Measurements from ENCODE around the gene NAP1L1.
"Not testable (repeated sequence)": the region's sequence is repeated elsewhere in the genome, so short reads cannot be mapped to it uniquely, and the experiment has no call there.

The NAP1L1 gene

DNA sequence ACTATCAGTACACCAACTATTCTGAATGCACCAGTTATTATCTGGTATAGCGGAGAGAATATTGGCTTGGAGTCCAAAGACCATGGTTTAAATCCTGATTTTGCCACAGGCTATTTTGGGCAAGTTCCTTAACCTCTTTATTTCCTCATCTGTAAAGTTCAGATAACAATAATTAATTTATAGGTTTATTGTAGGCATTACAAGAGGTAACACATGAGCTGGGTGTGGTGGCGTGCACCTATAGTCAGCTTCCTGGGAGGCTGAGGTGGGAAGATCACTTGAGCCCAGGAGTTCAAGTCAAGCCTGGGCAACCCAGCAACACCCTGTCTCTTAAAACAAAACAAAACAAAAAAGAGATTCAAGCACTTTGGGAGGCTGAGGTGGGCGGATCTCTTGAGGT, 76.1 kb downstream of the NAP1L1 start:
- in situ Hi-C loops (cut with HindIII; ENCODE audit: low pct_ligation_motif_present, low pct_unique_long_range_greater_than_20kb, low sequenced_read_pairs): no loop called here
- DNase-seq: no peak

DNA sequence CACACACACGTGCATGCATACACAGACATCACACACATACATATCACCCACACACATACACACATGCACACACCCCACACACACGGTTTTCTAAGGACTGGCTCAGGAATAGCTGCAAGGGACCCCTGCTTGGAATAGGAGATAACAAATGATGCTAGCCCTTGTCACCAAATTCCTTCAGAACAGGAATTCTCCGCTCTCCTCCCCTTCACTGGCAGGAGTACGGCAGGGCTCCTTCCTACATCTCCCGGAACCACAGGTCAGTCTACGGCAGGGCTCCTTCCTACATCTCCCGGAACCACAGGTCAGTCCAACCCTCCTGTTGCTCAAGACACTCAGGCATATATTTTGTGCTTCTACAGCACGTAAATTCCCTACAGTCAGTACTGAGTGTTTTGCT, 76.8 kb downstream of the NAP1L1 start:
- DNase-seq: no peak
- in situ Hi-C loops (cut with HindIII; ENCODE audit: low pct_ligation_motif_present, low pct_unique_long_range_greater_than_20kb, low sequenced_read_pairs): no loop called here

DNA sequence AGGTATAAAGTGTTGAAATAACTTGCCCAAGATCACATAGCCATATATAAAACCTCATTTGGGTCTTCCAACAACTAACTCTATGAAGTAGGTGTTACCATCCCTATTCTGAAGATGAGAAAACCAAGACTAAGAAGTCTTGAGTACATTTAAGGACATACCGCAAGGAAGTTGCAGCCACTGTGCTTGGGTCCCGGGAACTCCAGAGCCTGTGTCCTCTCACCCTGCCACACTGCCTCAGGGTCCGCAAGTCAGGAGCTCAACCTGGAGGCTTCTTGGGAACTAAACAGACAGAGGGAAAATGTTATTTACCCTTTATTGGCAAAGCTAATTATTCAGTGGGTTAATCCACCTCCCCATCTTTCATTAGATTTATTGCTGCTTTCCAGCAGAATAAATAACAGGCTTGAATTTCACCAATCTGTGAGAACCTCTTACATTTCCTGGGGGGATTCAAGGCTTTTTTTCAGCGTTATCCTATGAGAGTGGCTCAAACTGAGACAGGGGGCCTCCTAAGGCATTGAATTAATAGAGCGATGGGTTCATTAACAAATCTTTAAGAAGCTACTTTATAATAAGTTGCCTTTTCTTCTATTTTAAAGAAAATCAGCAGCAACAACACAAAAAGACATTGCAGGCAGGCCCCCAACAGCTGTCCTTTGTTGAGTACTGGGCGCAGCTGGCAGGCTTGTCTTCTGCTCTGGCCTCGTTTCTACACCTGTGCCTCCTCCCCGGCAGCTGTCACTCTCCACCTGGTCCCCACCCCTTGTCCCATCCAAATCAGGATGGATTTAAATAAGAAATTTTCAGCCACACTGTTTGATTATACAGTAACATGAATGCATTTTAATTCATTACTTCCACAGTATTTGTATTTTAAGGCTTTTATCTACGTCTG, 78.2 kb downstream of the NAP1L1 start:
- in situ Hi-C loops (cut with HindIII; ENCODE audit: low pct_ligation_motif_present, low pct_unique_long_range_greater_than_20kb, low sequenced_read_pairs): no loop called here

DNA sequence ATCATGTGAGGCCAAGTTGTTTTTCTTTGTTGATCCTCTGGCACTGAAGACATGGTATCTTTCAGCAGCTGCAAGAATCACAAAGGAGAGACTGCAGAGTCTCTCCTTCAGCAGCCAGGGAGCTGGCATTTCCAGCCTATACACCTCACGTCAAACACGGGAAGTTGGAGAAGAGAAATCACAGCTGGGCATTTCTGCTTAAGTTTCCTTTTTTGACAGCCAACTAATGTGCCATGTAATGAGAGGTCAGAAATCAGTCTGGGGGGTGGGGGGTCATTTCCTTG, 81.2 kb downstream of the NAP1L1 start:
- in situ Hi-C loops (cut with HindIII; ENCODE audit: low pct_ligation_motif_present, low pct_unique_long_range_greater_than_20kb, low sequenced_read_pairs): no loop called here
- DNase-seq: no peak

More for the DNA sequence above, 78.2 kb downstream of the NAP1L1 start:
- DNase-seq: no peak

DNA sequence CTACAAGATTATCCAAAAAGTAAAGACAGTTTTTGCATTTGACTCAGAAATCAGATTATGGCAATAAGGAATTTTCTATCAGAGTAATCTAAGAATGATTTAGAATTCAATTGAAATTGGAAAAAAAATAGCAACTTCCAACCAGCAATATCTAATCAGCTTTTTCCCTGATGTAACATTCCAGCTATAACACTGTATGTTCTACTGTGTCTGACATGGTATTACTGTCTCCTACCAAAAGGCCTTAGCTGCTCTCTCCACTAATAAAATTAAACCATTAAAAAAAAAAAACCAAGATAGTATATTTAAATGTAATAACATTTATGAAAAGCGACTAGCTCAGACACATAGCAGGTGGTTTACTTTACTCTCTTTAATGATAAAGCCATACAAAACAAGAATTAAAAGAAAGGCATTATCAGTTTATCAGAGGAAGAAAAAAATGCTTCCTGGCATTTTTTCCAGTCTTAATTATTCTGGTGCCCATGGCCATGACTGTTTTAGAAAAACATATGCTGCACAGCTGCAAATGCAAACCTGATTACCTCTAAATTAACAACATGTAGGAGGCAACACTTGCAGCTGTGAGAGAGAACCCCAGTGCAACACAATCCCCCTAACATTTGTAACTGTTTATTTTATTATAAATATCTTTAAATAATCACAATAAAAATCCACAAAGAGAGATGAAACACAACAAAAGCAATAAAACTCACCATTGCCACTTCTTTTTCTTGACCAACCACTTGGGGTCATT, 81.7 kb downstream of the NAP1L1 start:
- in situ Hi-C loops (cut with HindIII; ENCODE audit: low pct_ligation_motif_present, low pct_unique_long_range_greater_than_20kb, low sequenced_read_pairs): no loop called here
- DNase-seq: no peak

DNA sequence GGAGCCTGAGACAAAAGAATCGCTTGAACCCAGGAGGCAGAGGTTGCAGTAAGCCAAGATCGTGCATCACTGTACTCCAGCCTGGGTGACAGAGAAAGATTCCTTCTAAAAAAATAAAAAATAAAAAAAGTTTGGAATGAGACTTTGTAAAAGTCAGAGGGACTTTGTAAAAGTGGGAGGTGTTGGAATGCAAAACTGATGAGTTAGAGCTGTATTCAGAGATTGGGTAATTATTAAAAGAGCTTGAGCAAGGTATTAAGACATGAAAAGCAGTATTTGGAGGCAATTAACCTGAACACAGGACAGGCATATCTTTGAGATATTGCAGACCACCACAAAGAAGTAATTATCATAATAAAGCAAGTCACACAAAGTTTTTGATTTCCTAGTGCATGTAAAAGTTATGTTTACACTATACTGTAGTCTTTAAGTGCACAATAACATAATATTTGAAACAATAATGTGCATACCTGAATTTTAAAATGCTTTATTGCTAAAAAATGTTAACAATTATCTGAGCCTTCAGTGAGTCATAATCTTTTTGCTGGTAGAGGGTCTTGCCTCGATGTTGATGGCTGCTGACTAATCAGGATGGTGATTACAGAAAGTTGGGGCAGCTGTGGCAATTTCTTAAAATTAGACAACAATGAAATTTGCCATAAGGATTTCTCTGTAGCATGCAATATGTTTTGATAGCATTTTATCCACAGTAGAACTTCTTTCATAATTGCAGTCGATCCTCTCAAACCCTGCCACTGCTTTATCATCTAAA, 86.0 kb downstream of the NAP1L1 start:
- no peak for DNase-seq
- in situ Hi-C loops (cut with HindIII; ENCODE audit: low pct_ligation_motif_present, low pct_unique_long_range_greater_than_20kb, low sequenced_read_pairs): no loop called here

DNA sequence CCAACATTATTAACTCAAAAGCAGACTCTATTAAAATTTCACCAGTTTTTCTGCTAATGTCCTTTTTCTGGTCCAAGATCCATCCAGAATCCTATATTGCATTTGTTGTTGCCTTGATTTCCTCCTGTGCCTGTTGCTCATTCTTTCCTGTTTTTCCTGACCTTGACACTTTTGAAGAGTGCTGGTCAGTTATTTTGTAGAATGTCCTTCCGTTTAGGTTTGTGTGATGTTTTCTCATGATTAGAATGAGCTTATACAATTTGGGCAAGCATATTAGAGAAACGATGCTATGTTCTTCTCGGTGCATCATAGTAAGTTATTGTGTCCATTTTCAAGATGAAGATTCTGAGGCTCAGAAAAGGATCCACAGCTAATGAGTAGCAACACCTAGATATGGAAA, 86.8 kb downstream of the NAP1L1 start:
- no peak for DNase-seq
- in situ Hi-C loops (cut with HindIII; ENCODE audit: low pct_ligation_motif_present, low pct_unique_long_range_greater_than_20kb, low sequenced_read_pairs): no loop called here

DNA sequence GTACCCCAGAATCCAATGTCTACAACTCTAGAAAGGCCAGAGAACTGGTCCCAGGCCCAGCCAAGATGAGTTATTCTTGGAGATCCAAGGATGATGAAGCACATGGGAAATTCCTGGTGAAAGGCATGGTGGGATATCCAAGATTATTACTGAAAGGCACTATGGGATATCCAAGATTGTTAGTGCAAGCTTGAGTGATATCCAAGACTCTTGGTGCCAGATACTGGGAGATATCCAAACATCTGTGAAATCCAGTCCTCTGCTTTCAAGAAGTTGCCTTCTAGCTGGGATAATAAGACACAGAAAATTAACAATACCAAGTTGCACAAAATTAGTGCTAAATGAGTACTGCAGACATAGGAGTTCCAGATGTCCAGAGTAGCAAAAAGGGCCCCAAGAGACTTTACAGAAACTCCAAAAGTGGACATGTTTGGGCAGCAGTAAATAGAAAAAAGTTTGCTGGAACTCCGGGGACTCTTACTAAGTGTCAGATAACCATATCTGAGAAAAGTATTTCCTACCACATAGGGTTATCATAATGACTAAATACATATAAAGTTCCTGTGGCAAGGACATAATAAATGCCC, 87.5 kb downstream of the NAP1L1 start:
- in situ Hi-C loops (cut with HindIII; ENCODE audit: low pct_ligation_motif_present, low pct_unique_long_range_greater_than_20kb, low sequenced_read_pairs): no loop called here

DNA sequence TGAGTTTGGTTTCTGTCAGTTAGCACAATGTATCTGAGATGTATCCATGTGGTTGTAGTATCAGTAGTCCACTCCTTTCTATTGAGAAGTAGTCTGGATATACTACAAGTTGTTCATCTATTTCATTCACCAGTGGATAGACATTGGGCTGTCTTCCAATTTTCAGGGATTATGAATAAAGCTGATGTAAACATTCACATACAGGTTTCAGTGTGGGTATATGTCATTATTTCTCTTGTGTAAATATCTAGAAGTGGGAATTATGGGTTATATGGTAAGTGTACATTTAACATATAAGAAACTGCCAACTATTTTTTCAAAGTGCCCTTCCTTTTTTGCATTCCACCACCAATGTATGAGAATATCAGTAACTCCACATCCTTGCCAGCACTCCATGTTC, 88.8 kb downstream of the NAP1L1 start:
- DNase-seq: no peak
- in situ Hi-C loops (cut with HindIII; ENCODE audit: low pct_ligation_motif_present, low pct_unique_long_range_greater_than_20kb, low sequenced_read_pairs): no loop called here

More for the DNA sequence above, 87.5 kb downstream of the NAP1L1 start:
- DNase-seq: no peak

DNA sequence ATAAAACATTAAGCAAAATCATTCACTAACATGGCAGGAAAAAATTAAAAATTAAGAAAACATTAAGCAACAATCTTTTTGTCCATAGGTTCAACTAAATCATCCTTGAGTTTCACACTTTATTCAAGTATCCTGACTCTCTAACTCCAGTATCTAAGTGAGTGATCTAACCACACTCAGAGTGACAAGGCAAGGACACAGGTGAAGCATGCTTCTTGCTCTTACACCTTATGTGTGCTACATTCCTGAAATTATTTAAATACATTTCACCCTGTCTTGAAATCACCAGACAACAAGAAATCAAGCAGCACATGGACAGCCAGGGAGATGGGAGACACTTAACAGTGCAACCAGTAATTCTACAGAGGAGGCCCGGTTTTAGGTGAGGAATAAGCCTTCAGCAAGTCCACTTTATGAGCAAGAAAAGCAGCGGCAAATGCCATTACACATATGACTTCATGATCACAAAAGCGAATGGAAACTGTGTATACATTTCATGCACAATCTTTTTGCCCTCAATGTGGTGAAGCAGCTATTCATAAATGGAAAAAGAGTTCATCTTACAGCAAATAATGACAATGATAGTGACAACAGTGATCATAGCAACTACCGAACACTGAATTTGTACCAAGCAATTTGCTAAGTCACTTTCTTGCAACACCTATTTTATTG, 90.3 kb downstream of the NAP1L1 start:
- in situ Hi-C loops (cut with HindIII; ENCODE audit: low pct_ligation_motif_present, low pct_unique_long_range_greater_than_20kb, low sequenced_read_pairs): no loop called here
- DNase-seq: no peak

DNA sequence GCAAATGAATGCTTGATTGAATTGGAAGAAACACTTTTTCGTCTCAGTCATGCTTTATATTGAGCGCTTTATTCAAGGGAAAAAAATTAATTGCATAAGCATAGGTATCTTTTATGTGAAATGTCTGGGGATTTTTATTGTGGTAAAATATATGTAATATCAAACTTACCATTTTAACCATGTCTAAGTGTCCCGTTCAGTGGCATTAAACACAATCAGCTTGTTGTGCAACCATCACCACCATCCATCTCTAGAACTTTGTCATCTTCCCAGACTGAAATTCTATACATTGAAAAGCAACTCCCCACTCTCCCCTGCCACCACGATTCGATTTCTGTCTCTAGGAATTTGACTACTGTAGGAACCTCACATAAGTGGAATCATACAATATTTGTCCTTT, 92.7 kb downstream of the NAP1L1 start:
- DNase-seq: no peak
- in situ Hi-C loops (cut with HindIII; ENCODE audit: low pct_ligation_motif_present, low pct_unique_long_range_greater_than_20kb, low sequenced_read_pairs): no loop called here

DNA sequence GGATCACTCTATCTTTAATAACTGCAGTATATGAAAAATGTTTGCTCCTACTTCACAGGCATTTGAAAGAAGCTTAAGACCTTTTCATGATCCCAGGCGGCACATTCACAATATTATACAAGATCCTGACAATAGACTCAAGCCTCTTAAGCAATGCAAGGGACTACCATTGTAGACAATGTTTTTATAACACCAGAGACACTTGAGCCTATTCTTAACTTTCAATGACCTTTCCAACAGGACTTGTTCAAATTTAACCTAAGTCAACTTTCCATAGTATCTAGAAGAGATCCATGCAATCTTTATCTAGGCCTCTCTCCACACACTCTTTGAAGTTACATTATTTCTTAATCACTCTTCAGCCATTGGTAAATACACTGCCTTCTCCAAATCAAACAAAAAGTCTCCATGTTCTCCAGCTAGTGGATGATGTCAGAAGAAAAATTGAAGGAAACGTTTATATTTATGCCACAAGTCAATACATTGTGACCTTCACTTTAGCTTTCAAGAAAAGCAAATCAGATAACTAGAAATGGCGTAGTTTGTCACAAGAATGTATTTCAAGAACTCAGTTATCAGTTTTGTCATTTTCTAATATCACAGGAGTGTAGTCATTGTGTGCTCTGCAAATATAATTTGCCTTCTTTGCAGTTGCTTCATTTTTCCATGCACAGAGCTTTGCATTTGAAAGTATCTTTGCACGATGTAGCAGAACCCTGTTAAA, 94.1 kb downstream of the NAP1L1 start:
- in situ Hi-C loops (cut with HindIII; ENCODE audit: low pct_ligation_motif_present, low pct_unique_long_range_greater_than_20kb, low sequenced_read_pairs): no loop called here
- DNase-seq: no peak

DNA sequence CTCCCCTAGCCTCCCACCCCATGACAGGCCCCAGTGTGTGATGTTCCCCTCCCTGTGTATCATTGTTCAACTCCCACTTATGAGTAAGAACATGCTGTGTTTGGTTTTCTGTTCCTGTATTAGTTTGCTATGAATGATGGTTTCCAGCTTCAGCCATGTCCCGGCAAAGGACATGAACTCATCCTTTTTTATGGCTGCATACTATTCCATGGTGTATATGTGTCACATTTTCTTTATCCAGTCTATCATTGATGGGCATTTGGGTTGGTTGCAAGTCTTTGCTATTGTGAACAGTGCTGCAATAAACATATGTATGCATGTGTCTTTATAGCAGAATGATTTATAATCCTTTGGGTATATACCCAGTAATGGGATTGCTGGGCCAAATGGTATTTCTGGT, 96.8 kb downstream of the NAP1L1 start:
- DNase-seq; in situ Hi-C loops (cut with HindIII; ENCODE audit: low pct_ligation_motif_present, low pct_unique_long_range_greater_than_20kb, low sequenced_read_pairs): not testable (repeated sequence)

All from ACHN (cell line).